ENCODE results near the gene MRPL54. TPM values are rescaled to one million over a fixed set of nuclear protein-coding genes. Genes with fewer than 3 reads are reported as not detected.

MRPL54 gene
- total RNA-seq, 1 experiment from 2014 or later: 67.1 TPM

DNA sequence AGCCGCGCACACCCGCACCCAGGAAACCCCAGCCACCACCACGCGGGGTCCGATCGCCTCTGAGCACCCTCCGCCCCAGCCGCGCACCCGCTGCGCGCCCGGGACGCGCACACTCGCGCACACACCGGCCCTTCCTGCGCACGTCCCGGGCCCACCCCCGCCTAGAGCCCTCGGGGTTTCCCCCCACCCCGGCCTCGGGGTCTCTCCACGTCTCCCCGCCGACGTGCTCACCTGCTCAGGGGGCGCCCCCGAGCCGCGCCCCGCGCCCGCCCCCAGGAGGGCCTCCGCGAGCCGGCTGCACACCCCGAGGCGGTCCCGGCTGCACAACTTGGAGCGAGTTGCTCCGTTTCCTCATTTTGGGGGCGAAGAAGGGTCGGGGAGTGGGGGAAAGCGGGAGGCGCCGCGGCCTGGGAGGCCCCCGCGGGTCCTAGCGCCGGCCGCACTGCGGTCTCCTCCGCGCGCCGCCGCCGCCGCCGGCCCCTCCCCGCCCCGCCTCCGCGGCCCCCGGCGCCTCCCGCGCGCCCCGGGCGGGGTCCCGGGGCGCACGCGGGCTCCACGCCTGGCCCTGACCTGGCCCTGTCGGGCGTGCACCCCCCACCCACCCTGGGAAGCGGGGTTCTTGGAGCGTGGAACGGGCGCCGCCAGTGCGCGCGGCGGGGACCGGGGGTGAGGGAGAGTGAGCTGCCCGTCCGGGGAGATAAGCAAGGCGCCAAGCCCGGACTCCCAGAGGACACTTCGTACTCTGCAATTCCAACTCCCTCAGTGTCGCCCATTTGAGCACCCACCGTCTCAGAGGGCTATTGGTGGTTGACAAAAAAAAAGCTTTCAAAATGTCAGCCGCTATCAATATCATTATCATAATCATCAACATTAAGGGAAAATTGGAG lies 23.7 kb downstream of the MRPL54 start, which contains the start of gene MATK:
Gene MATK (minus strand): TSS at position 444 of the 887 bp plus-strand sequence. CDS start 1,246 bp downstream, outside the sequence.
- ChIA-PET POLR2A (no interaction called here), RAD21 (ENCODE audit: low non-redundant PET in 1 of 2, low total read pairs in 2 of 2, uncharacterized antibody in 2 of 2, unreplicated experiment in 2 of 2) (no interaction called here), CTCF (no interaction called here)
- intact Hi-C loops (cut with micrococcal nuclease): no loop called here
- Histone ChIP-seq H4K20me1 (ENCODE audit: insufficient read depth) (no peaks in the 10 kb centered on the region), H3K4me2 (ENCODE audit: low read length) (no peak within 1 kb of the TSS), H3K79me2 (ENCODE audit: insufficient read depth, low read length) (no peaks in the 10 kb centered on the region), H3K9ac (ENCODE audit: low read length) (no peak within 1 kb of the TSS), H3K4me1 (ENCODE audit: control insufficient read depth in 1 of 2, insufficient read depth in 2 of 2, low read length in 2 of 2) (no peaks in the 10 kb centered on the region), H3K9me2 (ENCODE audit: insufficient read depth) (no peaks in the 10 kb centered on the region), H3K9me3 (ENCODE audit: control insufficient read depth in 1 of 2, insufficient read depth in 1 of 2, low read depth in 1 of 2, low read length in 2 of 2) (peaks cover 9 to 15% of the 10 kb centered on the region in 2 experiments; a peak in 3 of 4 replicates), H3K36me3 (ENCODE audit: control insufficient read depth in 1 of 2, insufficient read depth in 2 of 2, low read length in 2 of 2) (no peaks in the 10 kb centered on the region), H3K27me3 (ENCODE audit: insufficient read depth, low read length) (no peaks in the 10 kb centered on the region), H3K27ac (ENCODE audit: low read depth, low read length) (no peak within 1 kb of the TSS), H3K4me3 (replicated peaks in 1 of 2; ENCODE audit: low read depth in 1 of 2, low read length in 2 of 2) (no peak within 1 kb of the TSS), H2AFZ (ENCODE audit: low read depth, low read length, poor library complexity, severe bottlenecking) (no peak within 1 kb of the TSS)
- no peak for DNase-seq (ENCODE audit: low read depth, low spot score)
- ATAC-seq: no peak
- BruUV-seq (replicated peaks): no TSS peak
- TF ChIP-seq EGR1 (IDR thresholded peaks at IDR 0.05; ENCODE audit: low read depth): no peak
- no peak for TF ChIP-seq RAD21 (IDR thresholded peaks at IDR 0.05; ENCODE audit: low read depth)
- TF ChIP-seq ZFX (IDR thresholded peaks at IDR 0.05): no peak
- TF ChIP-seq ZBTB33 (IDR thresholded peaks at IDR 0.05; ENCODE audit: extremely low read depth, insufficient replicate concordance, low read length): no peak

Data from HCT116 (cell line).